Neural progenitor cell (in vitro differentiated cells): ENCODE measurements around the gene DLG2.

Experiments
- CTCF ChIP-seq: fragments of 200-600 bp; sonication (generic); IDR thresholded peaks from 2 replicates; pipeline ENCODE4 v1.5.1; 2017; ENCODE audit warnings: antibody characterized with exemption, mild to moderate bottlenecking
- EZH2 ChIP-seq: fragments of 200-600 bp; sonication (generic); IDR thresholded peaks from 2 replicates; pipeline ENCODE4 v1.6.1; 2017; ENCODE audit warnings: antibody characterized with exemption, mild to moderate bottlenecking, moderate library complexity
- EZH2phosphoT487 ChIP-seq: fragments of 200-600 bp; sonication (generic); IDR thresholded peaks from 2 replicates; pipeline ENCODE4 v1.6.1; 2017; ENCODE audit warnings: antibody characterized with exemption

- no peak for TF ChIP-seq CTCF
- no peak for TF ChIP-seq EZH2phosphoT487
- TF ChIP-seq EZH2 = no peak
Observed at GRCh38 chr11:83677730-83678129, 1949.4 kb downstream of the DLG2 start.
